Right atrium auricular region (tissue), 2 donors: ENCODE measurements around the gene MCC. TPM values are rescaled to one million over a fixed set of nuclear protein-coding genes. Genes with fewer than 3 reads are reported as not detected.
A peak's percentile ranks its signal among the peaks of the same experiment; 100 is the strongest.

ENCODE experiments used
- DNase-seq: peaks from one replicate; pipeline ENCODE4 v3.0.0-alpha.2; 2019; ENCODE audit warnings: low spot score
- H3K27ac ChIP-seq, 2 donors: fragments of 200-600 bp; sonication (generic); 1 replicate in 1 of 2; 2 replicates in 1 of 2; pipeline ENCODE4 v1.5.1; 2016 to 2019
- H3K27me3 ChIP-seq, 2 donors: fragments of 200-600 bp; sonication (generic); one replicate each; pipeline versions ENCODE4 v1.5.1 to v1.6.0; 2017 to 2019
- H3K36me3 ChIP-seq: fragments of 200-600 bp; sonication (generic); one replicate; pipeline ENCODE4 v1.5.1; 2016
- H3K4me1 ChIP-seq, 2 donors: fragments of 200-600 bp; sonication (generic); one replicate each; pipeline versions ENCODE4 v1.5.1 to v1.6.0; 2017 to 2019
- H3K4me3 ChIP-seq, 2 donors: fragments of 200-600 bp; sonication (generic); 1 replicate in 1 of 2; 2 replicates in 1 of 2; pipeline ENCODE4 v1.5.1; 2017 to 2019; ENCODE audit warnings: mild to moderate bottlenecking in 1 of 2, moderate library complexity in 1 of 2
- H3K9me3 ChIP-seq, 2 donors: fragments of 200-600 bp; sonication (generic); one replicate each; pipeline ENCODE4 v1.5.1; 2019
- CTCF ChIP-seq, 2 donors: fragments of 200-600 bp; sonication (generic); IDR thresholded peaks; one replicate each; pipeline ENCODE4 v1.5.1; 2019; ENCODE audit warnings: antibody characterized with exemption in 2 of 2
- total RNA-seq, 2 donors: library from RNA; depleted of rRNA; stranded (reverse); fragments of >200 nt; gene quantifications; one replicate each; pipeline ENCODE4 v1.1.0, GENCODE V29; 2016

Gene MCC
- total RNA-seq, 2 donors from 2014 or later, result 28.8 to 31.7 TPM

- Histone ChIP-seq H3K4me3 (no peak overlapping the region), H3K27ac (no peak overlapping the region), H3K27me3 (no peaks in the 10 kb centered on the region), H3K36me3 (peaks cover 14% of the 10 kb centered on the region), H3K4me1 (peaks cover 0 to 38% of the 10 kb centered on the region in 2 donors), H3K9me3 (no peaks in the 10 kb centered on the region)
- no peak for TF ChIP-seq CTCF (IDR thresholded peaks at IDR 0.05)
- no peak for DNase-seq
Observed at GRCh38 chr5:113048931-113049330, 439.3 kb downstream of the MCC start.

DNA sequence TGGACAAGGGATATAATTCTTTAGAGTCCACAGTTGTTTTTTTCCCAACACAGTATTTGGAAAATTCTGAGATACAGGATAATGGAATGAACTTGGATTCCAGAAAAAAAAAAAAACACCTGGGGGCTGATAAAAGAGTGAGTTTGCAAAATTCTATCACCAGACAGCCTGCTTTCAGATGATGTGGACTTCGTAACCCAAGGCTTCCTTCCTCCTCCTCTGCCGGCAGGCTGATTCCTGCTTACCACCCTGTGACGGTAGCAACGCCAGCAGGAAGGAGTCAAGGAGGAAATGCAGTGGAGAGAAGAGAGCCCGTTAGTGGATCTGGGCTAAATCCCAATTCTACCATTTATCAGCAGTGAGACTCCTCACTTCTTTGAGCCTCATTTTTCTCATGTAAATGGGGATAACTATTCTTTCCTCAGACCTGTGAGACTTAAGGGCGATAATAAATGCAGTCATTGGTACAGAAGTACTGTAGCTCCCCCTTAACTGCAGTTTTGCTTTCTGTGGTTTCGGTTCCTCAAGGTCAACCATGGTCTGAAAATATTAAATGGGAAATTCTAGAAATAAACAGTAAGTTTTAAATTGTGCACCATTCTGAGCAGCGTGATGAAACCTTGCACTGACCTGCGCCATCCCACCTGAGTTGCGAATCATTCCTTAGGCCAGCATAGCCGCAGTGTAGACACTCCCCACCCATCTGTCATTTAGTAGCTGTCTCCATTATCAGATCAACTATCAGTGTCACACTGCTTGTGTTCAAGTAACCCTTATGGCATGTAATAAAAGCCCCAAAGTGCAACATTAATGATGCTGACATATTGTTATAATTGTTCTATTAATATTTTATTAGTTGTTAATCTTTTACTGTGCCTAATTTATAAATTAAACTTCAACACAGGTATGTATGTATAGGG lies 440.3 kb downstream of the MCC start:
- Histone ChIP-seq H3K27me3 (no peaks in the 10 kb centered on the region), H3K4me1 (peaks cover 0 to 43% of the 10 kb centered on the region in 2 donors), H3K36me3 (peaks cover 14% of the 10 kb centered on the region), H3K9me3 (no peaks in the 10 kb centered on the region), H3K27ac (peak overlapping the region in 1 of 2 donors; percentile 35), H3K4me3 (no peak overlapping the region)
- DNase-seq, result no peak
- no peak for TF ChIP-seq CTCF (IDR thresholded peaks at IDR 0.05)

DNA sequence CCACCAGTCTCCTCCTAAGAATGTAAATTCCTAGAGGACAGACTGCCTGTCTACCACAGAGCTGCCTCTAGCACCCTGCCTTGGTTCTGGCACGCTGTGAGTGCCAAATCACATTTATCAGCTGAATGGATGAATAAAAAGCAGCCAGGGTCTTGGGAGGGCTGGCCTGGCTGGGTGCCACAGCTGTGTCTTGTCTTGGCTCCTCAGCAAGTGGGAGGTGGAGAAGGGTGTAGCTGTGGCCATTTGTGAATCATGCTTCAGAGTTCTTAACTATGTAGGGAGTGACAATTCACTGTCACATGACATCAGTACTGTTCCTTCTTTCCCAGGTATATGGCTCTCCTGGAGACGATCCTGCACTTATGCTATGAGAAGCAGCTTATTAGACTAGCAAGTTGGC lies 441.0 kb downstream of the MCC start:
- DNase-seq, result no peak
- Histone ChIP-seq H3K4me1 (peaks cover 0 to 39% of the 10 kb centered on the region in 2 donors), H3K36me3 (peaks cover 14% of the 10 kb centered on the region), H3K27ac (no peak overlapping the region), H3K9me3 (no peaks in the 10 kb centered on the region), H3K27me3 (no peaks in the 10 kb centered on the region), H3K4me3 (no peak overlapping the region)
- no peak for TF ChIP-seq CTCF (IDR thresholded peaks at IDR 0.05)

DNA sequence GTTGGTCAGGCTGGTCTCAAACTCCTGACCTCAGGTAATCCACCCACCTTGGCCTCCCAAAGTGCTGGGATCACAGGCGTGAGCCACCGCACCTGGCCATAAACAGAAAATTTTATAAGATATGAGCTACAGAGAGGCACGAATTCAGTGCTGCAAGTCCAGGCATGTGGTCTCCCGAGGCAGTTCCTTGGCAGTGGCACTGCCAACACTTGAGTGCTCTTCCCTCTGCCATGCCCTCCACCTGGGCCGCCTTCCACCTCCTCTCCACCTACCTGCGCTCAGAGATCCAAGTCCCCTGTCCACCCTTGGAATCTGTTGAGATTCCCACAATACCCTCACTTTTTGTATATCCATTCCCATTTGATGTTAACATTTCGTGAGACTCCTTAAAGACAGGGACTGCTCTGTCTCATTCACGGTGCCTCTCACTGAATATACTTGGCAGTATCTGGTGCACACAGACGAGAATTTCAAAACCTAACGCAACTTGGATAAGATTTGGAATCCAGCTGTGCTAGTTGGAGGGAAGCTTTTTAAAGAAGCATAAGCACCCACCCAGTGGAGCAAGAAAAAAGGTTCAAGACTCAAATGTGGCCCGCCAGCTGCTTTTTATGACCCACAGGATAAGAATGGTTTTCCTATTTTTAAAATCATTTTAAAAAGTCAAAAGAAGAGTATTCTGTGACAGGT lies 443.3 kb downstream of the MCC start:
- H3K27ac ChIP-seq, result no peak overlapping the region
- no peak for TF ChIP-seq CTCF (IDR thresholded peaks at IDR 0.05)
- peaks cover 19% of the 10 kb centered on the region for H3K36me3 ChIP-seq
- H3K27me3 ChIP-seq, result no peaks in the 10 kb centered on the region
- H3K4me1 ChIP-seq, result peaks cover 0 to 16% of the 10 kb centered on the region in 2 donors
- no peak overlapping the region for H3K4me3 ChIP-seq
- DNase-seq, result no peak
- H3K9me3 ChIP-seq, result no peaks in the 10 kb centered on the region

DNA sequence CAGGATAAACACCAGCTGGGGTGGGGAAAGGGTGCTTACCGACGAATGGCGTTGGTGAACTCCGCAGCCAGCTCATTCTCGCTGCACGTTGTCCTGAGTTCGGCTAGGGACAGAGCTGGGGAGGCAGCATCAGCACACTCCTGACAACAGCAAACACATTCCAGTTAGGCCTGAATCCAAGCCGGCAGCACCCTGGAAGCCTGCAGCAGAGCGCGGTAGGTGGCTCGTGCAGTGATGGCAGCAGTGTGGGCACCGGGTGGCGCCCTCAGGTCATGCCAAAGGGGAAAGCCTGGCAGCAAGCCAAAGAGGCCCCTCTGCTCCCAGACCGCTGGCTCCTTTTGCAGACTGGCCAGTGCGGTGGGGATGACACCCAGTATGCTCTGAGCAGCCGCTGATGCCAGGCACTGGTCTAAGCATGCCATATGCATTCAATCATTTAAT lies 444.7 kb downstream of the MCC start:
- Histone ChIP-seq H3K36me3 (peaks cover 22% of the 10 kb centered on the region), H3K27me3 (no peaks in the 10 kb centered on the region), H3K9me3 (no peaks in the 10 kb centered on the region), H3K4me3 (no peak overlapping the region), H3K27ac (peak overlapping the region; percentile 68 to 70), H3K4me1 (peaks cover 0 to 15% of the 10 kb centered on the region in 2 donors)
- DNase-seq, result no peak
- TF ChIP-seq CTCF (IDR thresholded peaks at IDR 0.05), result peak in 1 of 2 donors; percentile 59
